Measurements from ENCODE around the gene TMEM134. TPM values are rescaled to one million over a fixed set of nuclear protein-coding genes. Genes with fewer than 3 reads are reported as not detected.

Gene TMEM134
- total and polyA plus RNA-seq, 9 of the 15 experiments (the other 6 are each of a cell fraction or from before 2014, with no cell fraction given), result 0.63 to 48.4 (median 10.7) TPM

DNA sequence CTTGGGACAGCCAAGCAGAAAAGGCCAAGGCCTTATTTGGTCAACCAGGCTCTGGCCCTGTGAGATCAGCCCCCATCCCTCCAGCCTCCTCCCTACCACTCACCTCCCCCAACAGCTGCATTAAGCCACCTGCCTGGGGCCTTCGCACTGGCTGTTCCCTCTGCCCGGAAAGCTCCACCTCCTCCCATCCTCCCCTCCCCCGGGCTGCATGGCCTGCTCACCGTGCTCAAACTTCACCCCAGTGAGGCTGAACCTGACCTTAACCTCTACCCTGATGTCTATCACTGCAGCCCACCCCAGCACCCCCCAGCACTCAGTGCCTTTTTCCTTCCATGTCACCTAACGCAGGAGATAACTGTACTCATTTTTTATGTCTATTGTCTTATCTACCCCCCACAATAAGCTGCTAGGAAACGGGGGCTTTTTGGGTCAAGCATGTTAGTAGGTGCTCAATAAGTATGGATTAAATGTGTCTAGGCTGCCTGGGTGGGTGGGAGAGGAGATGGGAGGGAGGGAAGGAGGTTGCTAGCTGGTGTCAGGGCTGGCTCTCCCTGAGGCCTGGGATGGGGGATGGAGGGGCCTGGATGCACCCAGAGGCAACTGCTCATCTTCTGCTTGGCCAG lies 32.5 kb downstream of the TMEM134 start (continued):
- TF ChIP-seq ZNF232 (CRISPR knock-in tag; IDR thresholded peaks at IDR 0.05) (no peak), OTX1 (CRISPR knock-in tag; IDR thresholded peaks at IDR 0.05) (peak; percentile 40; the same call in 1 of the 2 replicates), HLTF (IDR thresholded peaks at IDR 0.05) (peak; percentile 97), ZKSCAN3 (CRISPR knock-in tag; IDR thresholded peaks at IDR 0.05) (no peak), FOXK2 (conservative IDR thresholded peaks at IDR 0.05 in 1 of 2, IDR thresholded peaks at IDR 0.05 in 1 of 2; ENCODE audit: low read depth in 2 of 2) (0 out of 4 replicates have a peak, but pooled peaks of 1 of the 2 experiments have one; percentile 22), CBFA2T3 (IDR thresholded peaks at IDR 0.05) (peak; percentile 71), SMARCA5 (IDR thresholded peaks at IDR 0.05) (no peak), KLF16 (IDR thresholded peaks at IDR 0.05) (peak; percentile 29; the same call in 1 of the 2 replicates)
- TF ChIP-seq, protein P1, sequence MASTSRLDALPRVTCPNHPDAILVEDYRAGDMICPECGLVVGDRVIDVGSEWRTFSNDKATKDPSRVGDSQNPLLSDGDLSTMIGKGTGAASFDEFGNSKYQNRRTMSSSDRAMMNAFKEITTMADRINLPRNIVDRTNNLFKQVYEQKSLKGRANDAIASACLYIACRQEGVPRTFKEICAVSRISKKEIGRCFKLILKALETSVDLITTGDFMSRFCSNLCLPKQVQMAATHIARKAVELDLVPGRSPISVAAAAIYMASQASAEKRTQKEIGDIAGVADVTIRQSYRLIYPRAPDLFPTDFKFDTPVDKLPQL (IDR thresholded peaks at IDR 0.05; ENCODE audit: extremely low read depth, insufficient read length), result no peak
- TF ChIP-seq, protein P2, sequence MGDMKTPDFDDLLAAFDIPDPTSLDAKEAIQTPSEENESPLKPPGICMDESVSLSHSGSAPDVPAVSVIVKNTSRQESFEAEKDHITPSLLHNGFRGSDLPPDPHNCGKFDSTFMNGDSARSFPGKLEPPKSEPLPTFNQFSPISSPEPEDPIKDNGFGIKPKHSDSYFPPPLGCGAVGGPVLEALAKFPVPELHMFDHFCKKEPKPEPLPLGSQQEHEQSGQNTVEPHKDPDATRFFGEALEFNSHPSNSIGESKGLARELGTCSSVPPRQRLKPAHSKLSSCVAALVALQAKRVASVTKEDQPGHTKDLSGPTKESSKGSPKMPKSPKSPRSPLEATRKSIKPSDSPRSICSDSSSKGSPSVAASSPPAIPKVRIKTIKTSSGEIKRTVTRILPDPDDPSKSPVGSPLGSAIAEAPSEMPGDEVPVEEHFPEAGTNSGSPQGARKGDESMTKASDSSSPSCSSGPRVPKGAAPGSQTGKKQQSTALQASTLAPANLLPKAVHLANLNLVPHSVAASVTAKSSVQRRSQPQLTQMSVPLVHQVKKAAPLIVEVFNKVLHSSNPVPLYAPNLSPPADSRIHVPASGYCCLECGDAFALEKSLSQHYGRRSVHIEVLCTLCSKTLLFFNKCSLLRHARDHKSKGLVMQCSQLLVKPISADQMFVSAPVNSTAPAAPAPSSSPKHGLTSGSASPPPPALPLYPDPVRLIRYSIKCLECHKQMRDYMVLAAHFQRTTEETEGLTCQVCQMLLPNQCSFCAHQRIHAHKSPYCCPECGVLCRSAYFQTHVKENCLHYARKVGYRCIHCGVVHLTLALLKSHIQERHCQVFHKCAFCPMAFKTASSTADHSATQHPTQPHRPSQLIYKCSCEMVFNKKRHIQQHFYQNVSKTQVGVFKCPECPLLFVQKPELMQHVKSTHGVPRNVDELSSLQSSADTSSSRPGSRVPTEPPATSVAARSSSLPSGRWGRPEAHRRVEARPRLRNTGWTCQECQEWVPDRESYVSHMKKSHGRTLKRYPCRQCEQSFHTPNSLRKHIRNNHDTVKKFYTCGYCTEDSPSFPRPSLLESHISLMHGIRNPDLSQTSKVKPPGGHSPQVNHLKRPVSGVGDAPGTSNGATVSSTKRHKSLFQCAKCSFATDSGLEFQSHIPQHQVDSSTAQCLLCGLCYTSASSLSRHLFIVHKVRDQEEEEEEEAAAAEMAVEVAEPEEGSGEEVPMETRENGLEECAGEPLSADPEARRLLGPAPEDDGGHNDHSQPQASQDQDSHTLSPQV (IDR thresholded peaks at IDR 0.05), result 0 out of 2 replicates have a peak, but pooled peaks have one; percentile 32
- TF ChIP-seq, protein P3, sequence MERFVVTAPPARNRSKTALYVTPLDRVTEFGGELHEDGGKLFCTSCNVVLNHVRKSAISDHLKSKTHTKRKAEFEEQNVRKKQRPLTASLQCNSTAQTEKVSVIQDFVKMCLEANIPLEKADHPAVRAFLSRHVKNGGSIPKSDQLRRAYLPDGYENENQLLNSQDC (CRISPR knock-in tag; IDR thresholded peaks at IDR 0.05), result no peak
- TF ChIP-seq, protein P4, sequence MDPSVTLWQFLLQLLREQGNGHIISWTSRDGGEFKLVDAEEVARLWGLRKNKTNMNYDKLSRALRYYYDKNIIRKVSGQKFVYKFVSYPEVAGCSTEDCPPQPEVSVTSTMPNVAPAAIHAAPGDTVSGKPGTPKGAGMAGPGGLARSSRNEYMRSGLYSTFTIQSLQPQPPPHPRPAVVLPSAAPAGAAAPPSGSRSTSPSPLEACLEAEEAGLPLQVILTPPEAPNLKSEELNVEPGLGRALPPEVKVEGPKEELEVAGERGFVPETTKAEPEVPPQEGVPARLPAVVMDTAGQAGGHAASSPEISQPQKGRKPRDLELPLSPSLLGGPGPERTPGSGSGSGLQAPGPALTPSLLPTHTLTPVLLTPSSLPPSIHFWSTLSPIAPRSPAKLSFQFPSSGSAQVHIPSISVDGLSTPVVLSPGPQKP (CRISPR knock-in tag; IDR thresholded peaks at IDR 0.05), result no peak
- TF ChIP-seq, protein P5, sequence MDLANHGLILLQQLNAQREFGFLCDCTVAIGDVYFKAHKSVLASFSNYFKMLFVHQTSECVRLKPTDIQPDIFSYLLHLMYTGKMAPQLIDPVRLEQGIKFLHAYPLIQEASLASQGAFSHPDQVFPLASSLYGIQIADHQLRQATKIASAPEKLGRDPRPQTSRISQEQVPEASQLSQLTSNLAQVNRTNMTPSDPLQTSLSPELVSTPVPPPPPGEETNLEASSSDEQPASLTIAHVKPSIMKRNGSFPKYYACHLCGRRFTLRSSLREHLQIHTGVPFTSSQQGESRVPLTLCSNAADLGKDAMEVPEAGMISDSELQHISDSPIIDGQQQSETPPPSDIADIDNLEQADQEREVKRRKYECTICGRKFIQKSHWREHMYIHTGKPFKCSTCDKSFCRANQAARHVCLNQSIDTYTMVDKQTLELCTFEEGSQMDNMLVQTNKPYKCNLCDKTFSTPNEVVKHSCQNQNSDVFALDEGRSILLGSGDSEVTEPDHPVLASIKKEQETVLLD (IDR thresholded peaks at IDR 0.05), result peak; percentile 76
- TF ChIP-seq, protein P6, sequence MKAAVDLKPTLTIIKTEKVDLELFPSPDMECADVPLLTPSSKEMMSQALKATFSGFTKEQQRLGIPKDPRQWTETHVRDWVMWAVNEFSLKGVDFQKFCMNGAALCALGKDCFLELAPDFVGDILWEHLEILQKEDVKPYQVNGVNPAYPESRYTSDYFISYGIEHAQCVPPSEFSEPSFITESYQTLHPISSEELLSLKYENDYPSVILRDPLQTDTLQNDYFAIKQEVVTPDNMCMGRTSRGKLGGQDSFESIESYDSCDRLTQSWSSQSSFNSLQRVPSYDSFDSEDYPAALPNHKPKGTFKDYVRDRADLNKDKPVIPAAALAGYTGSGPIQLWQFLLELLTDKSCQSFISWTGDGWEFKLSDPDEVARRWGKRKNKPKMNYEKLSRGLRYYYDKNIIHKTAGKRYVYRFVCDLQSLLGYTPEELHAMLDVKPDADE (conservative IDR thresholded peaks at IDR 0.05; ENCODE audit: control insufficient read depth, low read depth, low read length), result peak; percentile 67
- TF ChIP-seq, protein P7, sequence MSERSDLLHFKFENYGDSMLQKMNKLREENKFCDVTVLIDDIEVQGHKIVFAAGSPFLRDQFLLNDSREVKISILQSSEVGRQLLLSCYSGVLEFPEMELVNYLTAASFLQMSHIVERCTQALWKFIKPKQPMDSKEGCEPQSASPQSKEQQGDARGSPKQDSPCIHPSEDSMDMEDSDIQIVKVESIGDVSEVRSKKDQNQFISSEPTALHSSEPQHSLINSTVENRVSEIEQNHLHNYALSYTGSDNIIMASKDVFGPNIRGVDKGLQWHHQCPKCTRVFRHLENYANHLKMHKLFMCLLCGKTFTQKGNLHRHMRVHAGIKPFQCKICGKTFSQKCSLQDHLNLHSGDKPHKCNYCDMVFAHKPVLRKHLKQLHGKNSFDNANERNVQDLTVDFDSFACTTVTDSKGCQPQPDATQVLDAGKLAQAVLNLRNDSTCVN (CRISPR knock-in tag; IDR thresholded peaks at IDR 0.05), result 0 out of 2 replicates have a peak, but pooled peaks have one; percentile 83

All from K562 (cell line).